Neural progenitor cell (in vitro differentiated cells): ENCODE data around the gene RCOR1. TPM values are rescaled to one million over a fixed set of nuclear protein-coding genes. Genes with fewer than 3 reads are reported as not detected.
A peak's percentile ranks its signal among the peaks of the same experiment; 100 is the strongest.

ENCODE experiments used
- DNase-seq: peaks from one replicate; pipeline ENCODE4 v3.0.0-alpha.2; 2016; ENCODE audit warnings: low spot score
- H2AFZ ChIP-seq: fragments of 200-600 bp; sonication (generic); replicated peaks from 2 replicates; pipeline ENCODE4 v1.6.1; 2016; ENCODE audit warnings: antibody characterized with exemption
- H3F3A ChIP-seq: fragments of 200-600 bp; sonication (generic); 2 replicates; pipeline ENCODE4 v1.6.1; 2016; ENCODE audit warnings: antibody characterized with exemption, low read depth
- H3K27ac ChIP-seq: fragments of 200-600 bp; sonication (generic); 2 replicates; pipeline ENCODE4 v1.5.1; 2016; ENCODE audit warnings: mild to moderate bottlenecking
- H3K27me3 ChIP-seq: fragments of 200-600 bp; sonication (generic); 2 replicates; pipeline ENCODE4 v1.6.1; 2016; ENCODE audit warnings: mild to moderate bottlenecking, moderate library complexity
- H3K36me3 ChIP-seq: fragments of 200-600 bp; sonication (generic); 2 replicates; pipeline ENCODE4 v1.5.1; 2016
- H3K4me1 ChIP-seq: fragments of 200-600 bp; sonication (generic); 2 replicates; pipeline ENCODE4 v1.6.1; 2016; ENCODE audit warnings: mixed run types
- H3K4me2 ChIP-seq: fragments of 200-600 bp; sonication (generic); 2 replicates; pipeline ENCODE4 v1.6.1; 2016
- H3K4me3 ChIP-seq: fragments of 200-600 bp; sonication (generic); 2 replicates; pipeline ENCODE4 v1.5.1; 2016
- H3K79me2 ChIP-seq: fragments of 200-600 bp; sonication (generic); 2 replicates; pipeline ENCODE4 v1.6.1; 2016; ENCODE audit warnings: low read depth
- H3K9ac ChIP-seq: fragments of 200-600 bp; sonication (generic); 2 replicates; pipeline ENCODE4 v1.6.1; 2016
- H3K9me3 ChIP-seq: fragments of 200-600 bp; sonication (generic); 2 replicates; pipeline ENCODE4 v1.5.1; 2016; ENCODE audit warnings: low read depth
- H4K20me1 ChIP-seq: fragments of 200-600 bp; sonication (generic); 2 replicates; pipeline ENCODE4 v1.6.1; 2016; ENCODE audit warnings: low read depth
- H3K27ac Mint-ChIP-seq: 3 replicates; pipeline ENCODE4 v1.8.0; 2021; ENCODE audit warnings: mixed read lengths
- H3K27me3 Mint-ChIP-seq: 2 replicates; pipeline ENCODE4 v1.8.0; 2022; ENCODE audit warnings: low read depth, mild to moderate bottlenecking, inconsistent platforms, moderate library complexity, mixed read lengths; ENCODE audit not compliant: insufficient read depth
- H3K36me3 Mint-ChIP-seq: 3 replicates; pipeline ENCODE4 v1.8.0; 2021; ENCODE audit warnings: mixed read lengths
- H3K4me1 Mint-ChIP-seq: 3 replicates; pipeline ENCODE4 v1.8.0; 2021; ENCODE audit warnings: mixed read lengths
- H3K4me3 Mint-ChIP-seq: 3 replicates; pipeline ENCODE4 v1.8.0; 2021; ENCODE audit warnings: mild to moderate bottlenecking, moderate library complexity, mixed read lengths
- H3K9me3 Mint-ChIP-seq: 3 replicates; pipeline ENCODE4 v1.8.0; 2020; ENCODE audit warnings: mixed read lengths
- CTCF ChIP-seq: fragments of 200-600 bp; sonication (generic); IDR thresholded peaks from 2 replicates; pipeline ENCODE4 v1.5.1; 2017; ENCODE audit warnings: antibody characterized with exemption, mild to moderate bottlenecking
- EZH2 ChIP-seq: fragments of 200-600 bp; sonication (generic); IDR thresholded peaks from 2 replicates; pipeline ENCODE4 v1.6.1; 2017; ENCODE audit warnings: antibody characterized with exemption, mild to moderate bottlenecking, moderate library complexity
- EZH2phosphoT487 ChIP-seq: fragments of 200-600 bp; sonication (generic); IDR thresholded peaks from 2 replicates; pipeline ENCODE4 v1.6.1; 2017; ENCODE audit warnings: antibody characterized with exemption
- total RNA-seq: library from RNA; depleted of rRNA; stranded (reverse); fragments of >200 nt; gene quantifications from 2 replicates; pipeline ENCODE4 v1.2.3, GENCODE V29; 2015; ENCODE audit warnings: low replicate concordance

RCOR1 gene
- total RNA-seq, 1 donor from 2014 or later = 33.7 TPM

- H3K9ac ChIP-seq = no peak overlapping the region
- peaks cover 39% of the 10 kb centered on the region for H3K4me1 Mint-ChIP-seq
Measured at GRCh38 chr14:102590667-102591099, 1.8 kb upstream of the RCOR1 start.

GRCh38 chr14:102591372-102591943 is 991 bp upstream of the RCOR1 start:
- Histone ChIP-seq H2AFZ (no peak overlapping the region), H3K27ac (peak overlapping the region; percentile 100), H4K20me1 (peaks cover 35% of the 10 kb centered on the region), H3K4me3 (peak overlapping the region; percentile 94), H3K9me3 (no peaks in the 10 kb centered on the region), H3K4me1 (peaks cover 12% of the 10 kb centered on the region), H3K4me2 (peak overlapping the region; percentile 79), H3F3A (peaks cover 34% of the 10 kb centered on the region), H3K36me3 (no peaks in the 10 kb centered on the region), H3K9ac (peak overlapping the region; percentile 89), H3K79me2 (peaks cover 45% of the 10 kb centered on the region), H3K27me3 (no peaks in the 10 kb centered on the region)
- peak; percentile 70 for DNase-seq
- H3K27me3 Mint-ChIP-seq = peaks cover 3% of the 10 kb centered on the region
- peak overlapping the region; percentile 66 for H3K27ac Mint-ChIP-seq
- no peaks in the 10 kb centered on the region for H3K9me3 Mint-ChIP-seq
- H3K4me3 Mint-ChIP-seq = peak overlapping the region; percentile 88
- no peak for TF ChIP-seq EZH2
- TF ChIP-seq CTCF = no peak
- no peak for TF ChIP-seq EZH2phosphoT487
- H3K36me3 Mint-ChIP-seq = peaks cover 5% of the 10 kb centered on the region
- H3K4me1 Mint-ChIP-seq = peaks cover 36% of the 10 kb centered on the region

More at GRCh38 chr14:102590667-102591099, 1.8 kb upstream of the RCOR1 start:
- Mint-ChIP-seq H3K4me3 (peak overlapping the region; percentile 88), H3K9me3 (no peaks in the 10 kb centered on the region), H3K27me3 (peaks cover 5% of the 10 kb centered on the region), H3K27ac (peak overlapping the region; percentile 63), H3K36me3 (peaks cover 3% of the 10 kb centered on the region)
- Histone ChIP-seq H3K36me3 (no peaks in the 10 kb centered on the region), H3F3A (peaks cover 41% of the 10 kb centered on the region), H3K4me3 (peak overlapping the region; percentile 94), H4K20me1 (peaks cover 27% of the 10 kb centered on the region), H3K79me2 (peaks cover 38% of the 10 kb centered on the region), H3K27ac (no peak overlapping the region), H3K4me1 (peaks cover 15% of the 10 kb centered on the region), H3K27me3 (no peaks in the 10 kb centered on the region), H3K9me3 (no peaks in the 10 kb centered on the region), H3K4me2 (peak overlapping the region; percentile 79), H2AFZ (no peak overlapping the region)
- peak; percentile 49 for TF ChIP-seq CTCF
- TF ChIP-seq EZH2phosphoT487 = no peak
- DNase-seq = peak; percentile 49

GRCh38 chr14:102592763-102593060 is 263 bp downstream of the RCOR1 start:
- Mint-ChIP-seq H3K36me3 (peaks cover 5% of the 10 kb centered on the region), H3K4me1 (peaks cover 34% of the 10 kb centered on the region), H3K9me3 (no peaks in the 10 kb centered on the region), H3K27ac (no peak overlapping the region), H3K27me3 (peaks cover 3% of the 10 kb centered on the region), H3K4me3 (peak overlapping the region; percentile 74)
- Histone ChIP-seq H3K4me2 (peak overlapping the region; percentile 90), H2AFZ (no peak overlapping the region), H3K27me3 (no peaks in the 10 kb centered on the region), H4K20me1 (peaks cover 42% of the 10 kb centered on the region), H3K36me3 (no peaks in the 10 kb centered on the region), H3K4me3 (peak overlapping the region; percentile 94), H3K9ac (peak overlapping the region; percentile 68), H3K27ac (peak overlapping the region; percentile 100), H3K79me2 (peaks cover 58% of the 10 kb centered on the region), H3K4me1 (peaks cover 12% of the 10 kb centered on the region), H3K9me3 (no peaks in the 10 kb centered on the region), H3F3A (peaks cover 29% of the 10 kb centered on the region)
- DNase-seq = no peak
- no peak for TF ChIP-seq EZH2phosphoT487
- no peak for TF ChIP-seq EZH2
- TF ChIP-seq CTCF = no peak
